ENCODE data around the gene ATP5F1C.

The ATP5F1C gene

DNA sequence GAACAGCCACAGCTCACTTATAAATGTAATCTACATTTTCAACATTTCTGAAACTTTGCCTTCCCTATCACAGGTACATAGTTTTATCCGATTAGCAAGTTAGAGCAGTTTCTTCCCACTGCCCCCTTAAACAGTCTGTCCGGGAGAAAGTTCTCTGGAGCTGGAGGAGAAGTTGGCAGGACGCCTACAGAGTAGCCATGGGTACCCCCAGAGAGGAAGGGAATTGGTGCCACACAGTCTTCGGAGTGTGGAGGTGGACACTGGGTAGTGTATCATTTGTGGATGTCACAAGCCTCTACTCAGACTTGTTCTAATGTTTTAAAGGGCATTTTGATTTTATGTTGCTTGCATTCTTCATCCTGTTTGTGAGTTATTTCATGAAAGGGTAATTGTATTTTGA is 69.3 kb downstream of the ATP5F1C start:
- POLR2A ChIA-PET: no interaction called here
- Histone ChIP-seq H3K9me3 (ENCODE audit: control insufficient read depth, insufficient read depth, low read depth, low read length) (no peaks in the 10 kb centered on the region), H3K27ac (ENCODE audit: extremely low read depth, low read depth, low read length) (no peak overlapping the region), H3K4me1 (ENCODE audit: control insufficient read depth, insufficient read depth, low read length) (0 out of 2 replicates have a peak, but pooled peaks cover 3% of the 10 kb centered on the region), H3K36me3 (ENCODE audit: control insufficient read depth in 2 of 2, insufficient read depth in 1 of 2, low read length in 2 of 2) (no peaks in the 10 kb centered on the region), H3K4me3 (ENCODE audit: low read depth, low read length) (no peak overlapping the region)
- CTCF ChIA-PET: interaction anchor here (0.6 to 1.0 kb wide), 2 partner anchors 331 to 633 kb away, joined by 3 read pairs; no protein-coding TSS in a partner anchor
- TF ChIP-seq ZBTB11 (tag by site-specific recombination; conservative IDR thresholded peaks at IDR 0.05; ENCODE audit: low read depth): 0 out of 2 replicates have a peak, but pooled peaks have one; percentile 26
- no peak for TF ChIP-seq ZNF610 (tag by site-specific recombination; IDR thresholded peaks at IDR 0.05; ENCODE audit: borderline replicate concordance)
- TF ChIP-seq KLF8 (tag by site-specific recombination; IDR thresholded peaks at IDR 0.05): no peak
- no peak for TF ChIP-seq ZNF529 (tag by site-specific recombination; IDR thresholded peaks at IDR 0.05; ENCODE audit: insufficient replicate concordance)
- no peak for TF ChIP-seq ZBTB48 (tag by site-specific recombination; IDR thresholded peaks at IDR 0.05)
